HG02870 (cell line): ENCODE results near the gene ANO7.

ENCODE experiments used
- ATAC-seq: cut with Tn5 transposase; IDR thresholded peaks from one replicate; pipeline ENCODE4 v1.9.1; 2021; ENCODE audit warnings: mild to moderate bottlenecking, moderate library complexity; ENCODE audit not compliant: unreplicated experiment

Gene ANO7

DNA sequence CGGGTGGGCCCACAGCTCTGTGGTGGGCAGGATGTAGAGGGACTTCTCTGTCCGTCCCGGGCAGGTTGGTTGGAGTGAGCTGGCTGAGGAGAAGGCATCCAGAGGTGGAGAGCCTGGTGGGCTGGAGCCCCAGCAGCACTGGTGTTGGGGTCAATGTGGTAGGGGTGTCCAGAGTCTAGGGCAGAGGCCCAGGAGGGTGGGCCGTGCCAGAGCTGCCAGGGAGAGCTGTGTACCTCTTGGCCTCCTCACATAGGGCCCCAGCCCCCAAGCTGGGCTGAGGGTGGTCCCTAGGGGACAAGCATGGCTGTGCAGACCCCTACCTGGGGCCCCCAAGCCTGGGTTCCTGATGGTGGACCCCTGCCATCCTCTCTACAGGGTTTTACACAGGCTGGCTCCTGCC lies 16.0 kb downstream of the ANO7 start:
- ATAC-seq, result no peak

DNA sequence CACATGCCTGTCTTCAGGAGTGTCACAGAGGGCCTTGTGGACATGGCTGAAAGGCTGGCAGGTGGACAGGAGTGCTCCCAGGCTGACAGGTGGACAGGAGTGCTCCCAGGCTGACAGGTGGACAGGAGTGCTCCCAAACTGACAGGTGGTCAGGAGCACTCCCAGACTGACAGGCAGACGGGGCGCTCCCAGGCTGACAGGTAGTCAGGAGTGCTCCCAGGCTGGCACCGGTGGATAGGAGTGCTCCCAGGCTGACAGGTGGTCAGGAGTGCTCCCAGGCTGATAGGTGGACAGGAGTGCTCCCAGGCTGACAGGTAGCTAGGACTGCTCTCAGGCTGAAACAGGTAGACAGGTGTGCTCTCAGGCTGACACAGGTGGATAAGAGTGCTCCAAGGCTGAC lies 16.6 kb downstream of the ANO7 start:
- no peak for ATAC-seq

DNA sequence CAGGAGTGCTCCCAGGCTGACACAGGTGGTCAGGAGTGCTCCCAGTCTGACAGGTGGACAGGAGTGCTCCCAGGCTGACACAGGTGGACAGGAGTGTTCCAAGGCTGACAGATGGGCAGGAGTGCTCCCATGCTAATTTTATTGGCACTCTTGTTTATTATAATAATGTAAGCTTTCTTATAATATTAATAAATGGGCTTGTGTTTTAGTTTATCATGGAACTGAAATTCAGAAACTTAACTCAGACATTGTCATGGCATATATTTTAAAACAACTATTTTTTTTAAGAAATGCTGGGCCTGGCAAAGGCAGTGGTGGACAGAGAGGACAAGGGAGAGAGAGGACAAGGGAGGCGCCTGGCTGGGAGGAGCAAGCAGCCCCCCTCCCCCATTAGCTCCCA lies 18.7 kb downstream of the ANO7 start:
- no peak for ATAC-seq

DNA sequence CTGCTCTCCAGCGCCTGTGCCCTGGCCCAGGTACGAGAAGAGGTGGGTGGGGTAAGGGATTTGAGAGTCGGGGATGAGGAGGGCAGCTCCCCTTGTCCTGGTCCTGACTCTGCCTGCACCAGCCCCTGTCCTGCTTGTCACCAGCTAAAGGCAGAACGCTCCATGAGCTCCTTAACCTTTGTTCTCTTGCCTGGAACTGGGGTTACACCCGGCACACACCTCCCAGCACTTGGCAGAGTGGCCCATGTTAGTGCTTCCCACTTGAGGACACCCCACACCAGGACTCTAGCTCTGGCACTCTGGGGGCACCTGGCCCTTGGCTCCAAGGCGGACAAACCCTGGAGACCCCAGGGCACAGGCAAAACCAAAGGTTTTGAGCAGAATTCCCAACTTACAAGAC lies 19.2 kb downstream of the ANO7 start:
- no peak for ATAC-seq

DNA sequence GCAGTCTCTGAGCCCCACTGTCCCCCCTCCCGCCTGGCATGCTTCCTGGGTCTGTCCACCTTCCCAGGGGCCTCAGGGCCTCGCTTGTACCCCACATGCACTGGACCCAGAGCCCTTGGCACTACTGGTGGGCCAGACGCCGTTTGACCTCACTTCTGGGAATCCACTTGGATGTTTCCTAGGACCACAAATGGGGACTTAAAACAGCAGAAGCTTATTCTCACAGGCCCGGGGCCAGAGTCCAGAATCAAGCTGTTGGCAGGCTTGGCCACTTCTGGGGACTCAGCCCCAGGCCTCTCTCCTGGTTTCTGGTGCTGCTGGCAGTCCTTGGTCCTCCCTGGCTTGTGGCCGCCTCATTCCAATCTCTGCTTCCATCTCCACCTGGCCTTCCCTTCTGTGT lies 19.6 kb downstream of the ANO7 start:
- no peak for ATAC-seq

DNA sequence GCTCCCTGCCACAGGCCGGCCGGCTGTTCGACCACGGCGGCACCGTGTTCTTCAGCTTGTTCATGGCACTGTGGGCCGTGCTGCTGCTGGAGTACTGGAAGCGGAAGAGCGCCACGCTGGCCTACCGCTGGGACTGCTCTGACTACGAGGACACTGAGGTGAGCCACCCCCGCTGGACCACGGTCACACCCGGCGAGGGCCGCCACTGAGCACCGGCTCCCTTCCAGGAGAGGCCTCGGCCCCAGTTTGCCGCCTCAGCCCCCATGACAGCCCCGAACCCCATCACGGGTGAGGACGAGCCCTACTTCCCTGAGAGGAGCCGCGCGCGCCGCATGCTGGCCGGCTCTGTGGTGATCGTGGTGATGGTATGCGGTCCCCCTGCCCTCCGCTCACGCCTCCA lies 20.8 kb downstream of the ANO7 start:
- no peak for ATAC-seq

DNA sequence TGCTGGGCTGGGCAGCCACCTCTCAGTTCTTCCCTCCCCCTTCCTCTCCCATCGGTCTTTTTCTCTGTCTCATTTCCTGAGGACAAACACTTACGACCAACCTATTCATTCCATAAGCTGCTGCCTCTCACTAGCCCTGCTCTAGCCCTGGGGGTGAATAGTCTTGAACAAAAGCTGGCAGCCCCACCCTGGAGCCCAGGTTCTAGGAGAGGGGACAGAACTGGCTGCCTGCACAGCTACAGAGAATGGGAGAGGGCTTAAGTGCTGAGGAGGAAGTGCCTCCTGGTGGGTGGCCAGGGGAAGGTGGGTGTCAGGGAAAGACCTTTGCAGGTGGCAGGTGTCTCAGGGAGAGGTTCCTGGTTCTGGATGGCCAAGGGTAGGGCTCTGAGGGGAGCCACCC lies 22.8 kb downstream of the ANO7 start:
- ATAC-seq, result no peak

DNA sequence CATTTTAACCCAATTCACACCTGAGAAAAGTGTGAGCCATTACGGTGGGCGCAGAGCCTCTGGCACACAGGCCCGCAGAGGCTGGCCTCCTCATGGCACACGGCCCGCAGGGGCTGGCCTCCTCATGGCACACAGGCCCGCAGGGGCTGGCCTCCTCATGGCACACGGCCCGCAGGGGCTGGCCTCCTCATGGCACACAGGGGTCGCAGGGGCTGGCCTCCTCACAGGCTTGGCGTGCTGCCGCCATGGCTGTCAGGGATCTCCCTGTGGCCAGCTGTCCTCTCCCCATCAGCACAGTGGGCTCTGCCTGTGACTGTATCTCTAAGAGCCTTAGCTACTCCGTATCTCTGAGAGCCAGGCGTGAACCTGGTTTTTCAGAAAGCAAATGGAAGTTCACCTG lies 24.6 kb downstream of the ANO7 start:
- no peak for ATAC-seq

DNA sequence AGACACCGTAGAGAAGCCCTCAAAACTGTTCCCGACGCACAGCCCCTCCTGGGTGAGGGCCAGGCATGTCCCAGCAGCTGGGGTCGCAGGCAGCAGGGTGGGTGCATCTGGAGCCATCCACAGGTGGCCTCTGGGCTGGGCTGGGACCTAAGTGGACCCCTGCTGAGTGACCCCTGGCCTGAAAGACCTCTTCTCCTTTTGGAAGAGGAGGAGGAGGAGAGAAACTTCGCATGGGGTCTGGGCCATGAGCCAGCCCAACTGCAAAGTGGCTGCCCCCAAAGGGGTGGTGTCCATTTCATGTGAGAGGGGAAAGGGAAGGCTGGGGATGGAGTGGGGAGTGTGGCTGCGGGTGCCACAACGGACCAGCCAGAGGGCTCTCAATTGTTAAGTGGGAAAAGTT lies 25.1 kb downstream of the ANO7 start:
- ATAC-seq, result no peak

DNA sequence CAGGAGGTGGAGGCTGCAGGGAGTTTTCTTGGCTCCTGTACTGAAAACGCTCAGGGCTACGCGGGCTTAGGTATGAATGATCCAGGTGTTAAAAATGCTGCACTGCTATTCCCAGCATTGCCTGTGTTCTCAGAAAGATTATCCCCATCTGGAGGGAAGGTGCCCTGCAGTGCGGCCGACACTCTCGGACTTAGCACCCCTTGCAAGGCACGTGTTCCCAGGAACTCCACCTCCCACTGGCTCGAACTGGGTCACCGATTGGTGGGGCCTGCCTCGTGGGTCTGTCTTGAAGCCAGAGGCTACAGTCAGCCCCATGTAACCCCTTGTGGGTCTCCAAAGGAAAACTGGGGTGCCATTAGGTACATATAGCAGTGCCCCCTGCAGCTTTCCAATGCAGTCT lies 25.7 kb downstream of the ANO7 start:
- no peak for ATAC-seq

DNA sequence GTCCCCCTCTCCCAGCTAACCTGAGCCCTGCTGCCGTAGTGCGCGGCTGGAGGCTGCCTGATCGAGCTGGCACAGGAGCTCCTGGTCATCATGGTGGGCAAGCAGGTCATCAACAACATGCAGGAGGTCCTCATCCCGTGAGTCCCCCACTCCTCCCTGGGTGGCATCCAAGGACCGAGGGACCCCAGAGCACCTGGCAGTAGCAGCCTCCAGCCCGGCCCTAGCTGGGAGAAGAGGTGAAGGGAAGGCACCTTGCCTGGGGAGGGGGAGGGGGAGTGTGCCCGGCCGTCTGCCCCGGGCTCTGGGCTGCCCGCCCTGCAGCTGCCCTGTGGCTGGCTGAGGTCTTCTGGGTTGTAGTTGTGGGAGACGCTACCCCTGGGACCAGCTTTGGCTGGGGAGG lies 26.3 kb downstream of the ANO7 start:
- no peak for ATAC-seq

DNA sequence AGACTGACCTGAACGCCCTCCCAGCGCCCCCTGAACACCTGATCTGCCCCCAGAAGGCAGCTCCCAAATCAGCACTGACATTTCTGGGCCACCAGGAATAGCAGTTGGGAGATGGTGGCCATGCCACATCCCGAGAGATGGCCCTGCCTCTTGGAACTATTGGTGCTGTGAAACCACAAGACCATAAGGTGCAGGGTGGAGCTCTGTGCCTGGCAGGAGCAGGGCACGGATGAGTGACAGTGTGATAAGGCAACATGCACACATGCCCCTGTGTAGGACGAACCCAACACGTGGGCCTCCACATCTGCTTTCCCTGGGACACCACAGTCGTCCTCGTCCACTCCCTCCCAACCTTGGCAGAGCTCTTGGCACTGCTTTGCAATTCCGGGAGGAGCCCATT lies 26.9 kb downstream of the ANO7 start:
- no peak for ATAC-seq

DNA sequence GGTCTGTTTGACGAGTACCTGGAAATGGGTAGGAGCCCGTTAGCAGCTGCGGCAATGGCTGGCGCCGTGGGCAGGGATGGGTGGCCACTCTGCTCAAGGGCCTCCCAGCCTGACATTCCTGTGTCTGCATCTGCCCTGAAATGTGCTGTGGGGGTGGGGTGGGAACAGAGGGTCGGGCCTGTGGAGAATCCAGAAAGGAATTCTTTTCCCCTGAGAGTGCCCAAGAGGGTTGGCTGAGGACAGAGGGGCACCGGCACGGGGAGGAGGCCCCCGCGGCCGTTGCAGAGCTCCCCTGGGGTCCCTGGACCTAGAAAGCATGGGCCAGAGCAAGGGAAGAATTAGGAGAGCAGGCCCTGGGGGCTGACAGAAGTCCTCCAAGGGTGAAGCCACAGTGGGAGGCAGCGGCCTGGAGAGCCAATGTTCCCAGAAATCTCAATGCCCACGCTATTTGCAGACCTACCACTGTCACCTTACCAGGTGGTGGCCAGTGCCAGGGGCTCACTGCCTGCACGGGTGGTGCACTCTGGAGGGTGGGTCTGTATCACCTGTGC lies 27.8 kb downstream of the ANO7 start:
- no peak for ATAC-seq

DNA sequence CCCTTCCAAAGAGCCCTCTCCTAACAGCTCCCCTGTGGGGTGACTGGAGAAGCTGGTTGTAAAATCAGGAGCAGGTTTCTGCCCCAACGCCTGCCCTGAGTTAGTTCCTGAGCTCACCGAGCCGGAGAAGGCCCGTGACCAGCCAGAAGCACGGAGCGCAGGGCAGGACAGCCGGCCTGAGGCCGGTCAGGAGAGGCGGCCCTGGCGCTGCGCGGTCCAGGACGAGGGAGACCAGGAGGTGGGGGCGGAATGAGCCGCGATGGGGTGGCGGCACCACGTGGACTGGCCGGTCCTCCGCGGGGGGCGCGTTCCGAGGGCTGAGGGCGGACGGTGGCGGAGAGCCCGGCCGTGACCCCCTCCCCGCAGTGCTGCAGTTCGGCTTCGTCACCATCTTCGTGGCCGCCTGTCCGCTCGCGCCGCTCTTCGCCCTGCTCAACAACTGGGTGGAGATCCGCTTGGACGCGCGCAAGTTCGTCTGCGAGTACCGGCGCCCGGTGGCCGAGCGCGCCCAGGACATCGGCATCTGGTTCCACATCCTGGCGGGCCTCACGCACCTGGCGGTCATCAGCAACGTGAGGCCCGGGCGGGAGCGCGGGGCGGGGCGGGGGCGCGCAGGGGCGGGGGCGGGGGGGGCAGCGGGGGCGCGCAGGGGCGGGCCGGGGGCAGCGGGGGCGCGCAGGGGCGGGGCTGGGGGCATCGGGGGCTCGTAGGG lies 29.0 kb downstream of the ANO7 start:
- no peak for ATAC-seq

DNA sequence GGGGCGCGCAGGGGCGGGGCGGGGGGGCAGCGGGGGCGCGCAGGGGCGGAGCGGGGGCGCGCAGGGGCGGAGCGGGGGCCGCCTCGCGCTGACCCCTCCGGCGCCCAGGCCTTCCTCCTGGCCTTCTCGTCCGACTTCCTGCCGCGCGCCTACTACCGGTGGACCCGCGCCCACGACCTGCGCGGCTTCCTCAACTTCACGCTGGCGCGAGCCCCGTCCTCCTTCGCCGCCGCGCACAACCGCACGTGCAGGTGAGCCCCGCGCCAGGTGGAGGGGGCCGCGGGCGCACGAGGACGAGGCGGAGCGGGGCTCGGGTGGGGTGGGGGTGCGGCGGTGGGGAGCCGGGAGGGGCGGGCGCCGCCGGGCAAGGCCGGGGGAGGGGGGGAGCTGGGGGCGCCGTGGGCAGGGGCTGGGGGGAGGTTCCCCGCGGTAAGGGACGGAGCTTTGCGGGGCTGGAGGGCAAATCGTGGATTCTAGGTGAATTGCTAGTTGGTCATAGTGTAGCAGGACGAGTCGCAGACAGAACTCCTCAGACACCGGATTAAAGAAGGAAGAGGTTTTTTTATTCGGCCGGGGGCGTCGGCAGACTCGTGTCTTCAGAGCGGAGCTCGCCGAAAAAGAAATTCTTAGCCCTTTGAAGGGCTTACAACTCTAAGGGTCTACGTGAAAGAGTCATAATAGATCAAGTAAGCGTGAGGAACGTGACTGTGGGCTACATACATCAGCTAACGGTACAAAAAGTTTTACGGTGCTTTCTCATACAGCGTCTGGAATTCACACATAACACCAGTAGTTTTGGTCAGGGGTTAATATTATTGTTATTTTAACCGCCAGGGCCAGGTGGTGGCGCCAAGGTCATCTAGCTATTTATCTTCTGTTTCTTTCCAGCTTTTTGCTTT lies 29.9 kb downstream of the ANO7 start:
- ATAC-seq, result no peak

DNA sequence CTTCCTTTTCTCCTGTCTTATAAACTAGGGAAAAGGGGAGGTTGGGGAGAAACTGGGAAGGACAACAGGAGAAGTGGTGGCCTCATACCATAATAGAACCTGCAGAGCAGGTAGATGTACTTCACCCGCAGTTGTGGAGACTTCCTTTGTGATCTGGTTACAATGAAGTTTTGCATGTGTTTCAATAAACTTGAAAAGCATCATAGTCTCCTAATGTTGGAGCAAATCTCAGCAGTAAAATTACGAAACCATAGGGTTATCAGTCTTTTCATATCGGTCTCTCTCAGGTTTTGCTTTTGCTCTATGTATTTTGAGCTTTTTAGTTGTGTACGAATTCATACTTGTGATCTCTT lies 30.5 kb downstream of the ANO7 start:
- no peak for ATAC-seq

DNA sequence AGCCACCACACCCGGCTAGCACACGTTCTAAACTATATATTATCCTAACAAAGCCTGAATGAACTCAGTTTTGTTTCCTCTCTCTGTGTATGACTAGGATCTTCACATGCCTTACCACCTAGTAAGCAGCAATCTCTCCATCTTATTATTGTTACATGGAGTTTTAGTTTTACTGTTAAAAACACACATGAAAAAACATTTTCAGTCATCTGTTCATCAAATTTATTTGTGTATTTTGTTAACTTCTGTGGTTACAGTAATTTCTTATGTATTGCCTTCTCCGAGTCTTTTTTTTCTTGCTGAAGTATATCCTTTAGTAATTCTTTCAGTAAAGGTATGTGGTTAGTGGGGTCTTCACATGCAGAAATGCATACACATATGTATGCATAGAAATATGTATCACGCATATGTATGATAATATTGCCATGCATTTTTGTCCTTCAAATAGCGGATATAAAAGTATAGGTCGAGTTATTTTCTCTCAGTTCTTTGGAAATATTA lies 31.4 kb downstream of the ANO7 start:
- no peak for ATAC-seq

DNA sequence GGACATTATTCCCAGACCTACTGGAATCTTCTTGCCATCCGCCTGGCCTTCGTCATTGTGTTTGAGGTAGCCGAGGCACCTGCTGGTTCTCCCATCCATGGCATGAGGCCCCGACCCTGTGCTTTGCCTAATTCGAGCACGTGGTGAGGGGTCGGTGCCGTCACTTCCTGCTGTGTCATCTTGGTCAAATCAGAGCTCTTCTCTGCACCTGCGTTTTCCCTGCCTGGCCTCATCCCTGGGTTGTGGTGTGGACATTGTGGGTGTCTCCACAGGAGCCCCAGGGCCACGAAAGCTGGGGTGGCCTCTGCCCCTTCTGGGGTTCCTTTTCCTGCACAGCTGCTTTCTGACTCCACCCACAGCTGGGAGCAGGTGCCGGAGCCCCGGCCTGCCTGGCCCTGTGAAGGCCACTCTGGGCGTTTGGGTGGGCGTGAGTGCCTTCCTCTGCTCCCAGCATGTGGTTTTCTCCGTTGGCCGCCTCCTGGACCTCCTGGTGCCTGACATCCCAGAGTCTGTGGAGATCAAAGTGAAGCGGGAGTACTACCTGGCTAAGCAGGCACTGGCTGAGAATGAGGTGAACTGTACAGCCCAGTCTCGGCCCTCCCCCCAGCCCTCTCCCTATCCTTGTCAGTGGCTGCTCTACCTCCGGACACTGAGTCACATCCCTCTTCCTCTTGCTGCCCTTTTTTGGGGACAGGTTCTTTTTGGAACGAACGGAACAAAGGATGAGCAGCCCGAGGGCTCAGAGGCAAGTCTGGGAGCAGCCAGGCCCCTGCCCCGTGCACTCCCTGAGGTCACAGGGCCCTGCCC lies 34.9 kb downstream of the ANO7 start:
- no peak for ATAC-seq

DNA sequence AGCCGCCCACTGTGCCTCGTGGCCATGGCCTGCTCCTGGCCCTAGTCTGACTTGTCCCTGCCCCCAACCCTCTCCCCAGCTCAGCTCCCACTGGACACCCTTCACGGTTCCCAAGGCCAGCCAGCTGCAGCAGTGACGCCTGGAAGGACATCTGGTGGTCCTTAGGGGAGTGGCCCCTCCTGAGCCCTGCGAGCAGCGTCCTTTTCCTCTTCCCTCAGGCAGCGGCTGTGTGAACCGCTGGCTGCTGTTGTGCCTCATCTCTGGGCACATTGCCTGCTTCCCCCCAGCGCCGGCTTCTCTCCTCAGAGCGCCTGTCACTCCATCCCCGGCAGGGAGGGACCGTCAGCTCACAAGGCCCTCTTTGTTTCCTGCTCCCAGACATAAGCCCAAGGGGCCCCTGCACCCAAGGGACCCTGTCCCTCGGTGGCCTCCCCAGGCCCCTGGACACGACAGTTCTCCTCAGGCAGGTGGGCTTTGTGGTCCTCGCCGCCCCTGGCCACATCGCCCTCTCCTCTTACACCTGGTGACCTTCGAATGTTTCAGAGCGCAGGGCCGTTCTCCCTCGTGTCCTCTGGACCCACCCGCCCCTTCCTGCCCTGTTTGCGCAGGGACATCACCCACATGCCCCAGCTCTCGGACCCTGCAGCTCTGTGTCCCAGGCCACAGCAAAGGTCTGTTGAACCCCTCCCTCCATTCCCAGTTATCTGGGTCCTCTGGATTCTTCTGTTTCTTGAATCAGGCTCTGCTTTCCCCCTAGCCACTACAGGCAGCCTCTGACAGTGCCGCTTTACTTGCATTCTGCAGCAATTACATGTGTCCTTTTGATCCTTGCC lies 35.8 kb downstream of the ANO7 start:
- ATAC-seq, result no peak

DNA sequence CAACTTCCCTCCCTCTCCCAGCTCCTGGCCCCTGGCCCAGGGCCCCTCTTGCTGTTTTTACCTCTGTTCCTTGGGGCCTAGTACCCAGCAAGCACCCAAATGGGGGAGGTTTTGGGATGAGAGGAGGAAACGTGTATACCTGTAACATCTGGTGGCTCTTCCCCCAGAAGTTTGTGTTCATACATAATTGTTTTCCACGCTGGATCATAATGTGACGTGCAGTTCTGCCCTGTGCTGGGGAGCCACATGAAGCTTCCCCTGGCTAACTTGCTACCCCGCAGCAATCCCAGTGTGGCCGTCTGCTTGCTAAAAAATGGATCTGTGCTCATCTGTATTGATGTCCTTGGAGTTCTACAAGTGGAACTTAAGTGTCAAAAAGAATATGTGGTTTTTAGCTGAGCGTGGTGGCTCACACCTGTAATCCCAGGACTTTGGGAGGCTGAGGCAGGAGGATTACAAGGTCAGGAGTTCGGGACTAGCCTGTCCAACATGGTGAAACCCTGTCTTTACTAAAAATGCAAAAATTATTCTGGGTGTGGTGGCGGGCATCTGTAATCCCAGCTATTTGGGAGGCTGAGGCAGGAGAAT lies 36.5 kb downstream of the ANO7 start:
- no peak for ATAC-seq
